T-helper 1 cell (primary cell): ENCODE data around the gene MKRN2.
"Not testable (repeated sequence)": the region's sequence is repeated elsewhere in the genome, so short reads cannot be mapped to it uniquely, and the experiment has no call there.

Experiments used
- DNase-seq, 5 donors: peaks; one replicate each; pipeline ENCODE4 v3.0.0-alpha.2; 2012 to 2020
- total RNA-seq, 4 donors: gene quantifications; one replicate each; lab custom pipeline; 2026; lab: John Stamatoyannopoulos, UW

The MKRN2 gene, protein sequence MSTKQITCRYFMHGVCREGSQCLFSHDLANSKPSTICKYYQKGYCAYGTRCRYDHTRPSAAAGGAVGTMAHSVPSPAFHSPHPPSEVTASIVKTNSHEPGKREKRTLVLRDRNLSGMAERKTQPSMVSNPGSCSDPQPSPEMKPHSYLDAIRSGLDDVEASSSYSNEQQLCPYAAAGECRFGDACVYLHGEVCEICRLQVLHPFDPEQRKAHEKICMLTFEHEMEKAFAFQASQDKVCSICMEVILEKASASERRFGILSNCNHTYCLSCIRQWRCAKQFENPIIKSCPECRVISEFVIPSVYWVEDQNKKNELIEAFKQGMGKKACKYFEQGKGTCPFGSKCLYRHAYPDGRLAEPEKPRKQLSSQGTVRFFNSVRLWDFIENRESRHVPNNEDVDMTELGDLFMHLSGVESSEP
- 57.0 to 65.6 (median 60.9) reads per million in 4 donors for total RNA-seq

DNA sequence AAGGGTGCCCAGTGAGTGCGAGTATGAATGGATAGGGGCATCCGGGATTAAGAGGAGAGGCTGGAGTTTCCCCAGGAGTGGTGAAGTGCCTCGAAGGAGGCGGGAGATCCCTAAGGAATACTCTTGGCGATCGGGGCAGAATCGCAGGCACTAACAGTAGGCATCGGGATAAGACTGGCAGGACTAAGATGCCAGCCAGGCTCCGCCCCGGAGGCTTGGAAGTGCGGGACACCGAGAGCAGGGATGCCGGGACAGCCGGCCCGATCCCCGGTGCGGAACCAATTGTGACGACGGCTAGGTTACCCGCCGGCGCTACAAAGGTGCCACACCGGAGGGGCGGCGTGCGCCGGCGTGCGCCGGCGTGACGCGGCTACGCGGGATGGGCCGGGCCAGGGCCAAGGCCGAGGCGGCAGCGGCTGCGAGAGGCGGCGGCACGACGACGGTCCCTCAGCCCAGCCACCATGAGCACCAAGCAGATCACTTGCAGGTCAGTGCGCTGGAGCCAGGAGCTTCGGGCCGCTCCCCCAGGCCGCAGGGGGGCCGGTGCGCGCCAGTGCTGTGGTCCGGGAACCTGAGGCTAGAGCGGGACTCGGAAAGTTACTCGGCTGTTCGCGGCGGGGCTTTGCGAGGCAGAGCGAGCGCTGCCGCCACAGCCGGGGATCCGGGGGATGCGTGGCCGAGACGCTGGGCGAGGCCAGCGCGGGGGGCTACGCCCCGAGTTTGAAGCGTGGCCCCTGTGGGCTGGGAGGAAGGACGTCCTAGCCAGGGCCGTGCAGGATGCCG lies at the start of gene MKRN2:
Gene MKRN2 (plus strand): TSS at position 398 of the 783 bp plus-strand sequence. CDS start 64 bp downstream, at position 462.
- peak; percentile 62 to 86 (median 74) for DNase-seq

DNA sequence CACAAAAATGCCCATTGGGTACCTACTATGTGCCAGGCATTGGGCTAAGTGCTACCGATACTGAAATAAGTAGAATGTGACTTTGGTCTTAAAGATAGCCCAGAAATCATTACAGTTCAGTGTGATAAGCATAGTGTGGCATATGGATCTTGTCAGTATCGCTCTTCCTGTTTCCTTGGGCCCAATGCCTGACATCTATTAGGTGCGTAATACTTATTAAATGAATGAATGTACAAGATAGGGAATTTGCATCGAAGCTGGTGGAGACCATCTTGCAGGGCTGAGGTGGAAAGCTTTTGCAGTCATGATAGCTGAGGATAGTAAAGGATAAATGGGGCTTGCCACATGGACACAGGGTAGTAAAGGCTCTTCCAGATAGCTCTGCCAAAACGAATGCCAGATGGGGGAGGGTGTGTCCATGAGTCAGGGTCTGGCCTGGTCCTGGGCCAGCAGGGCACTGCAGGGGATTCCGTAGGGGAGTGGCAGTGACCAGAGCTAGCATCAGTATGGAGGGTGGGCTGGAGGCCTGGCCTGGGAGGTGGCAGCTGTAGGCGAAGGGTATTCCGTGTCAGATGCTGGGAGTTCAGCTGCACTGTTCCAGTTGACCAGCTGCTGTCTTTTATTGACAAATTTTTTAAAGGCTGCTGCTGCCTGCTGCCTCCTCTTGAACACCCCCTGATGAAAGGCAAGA lies 49.2 kb upstream of the MKRN2 start:
- no peak for DNase-seq

DNA sequence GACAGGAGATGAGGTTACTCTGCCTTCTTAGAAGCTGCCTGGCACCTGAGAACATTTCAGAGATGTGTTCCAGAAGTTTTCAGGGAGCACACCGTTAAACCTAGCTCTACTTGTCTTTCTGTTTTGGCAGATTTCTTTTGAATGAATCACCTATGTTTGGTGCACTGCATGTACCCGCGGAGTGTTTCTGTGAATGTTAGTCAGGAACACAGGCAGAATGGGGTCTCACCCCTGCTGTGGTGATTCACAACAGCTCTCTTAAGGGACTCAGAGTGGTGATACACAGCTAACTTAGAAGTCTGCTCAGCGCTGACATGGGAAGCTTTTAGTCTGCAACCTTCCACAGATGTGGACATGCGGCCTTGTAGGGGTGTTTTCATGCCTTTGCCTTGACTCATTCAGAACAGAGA lies 48.6 kb upstream of the MKRN2 start:
- DNase-seq: no peak

DNA sequence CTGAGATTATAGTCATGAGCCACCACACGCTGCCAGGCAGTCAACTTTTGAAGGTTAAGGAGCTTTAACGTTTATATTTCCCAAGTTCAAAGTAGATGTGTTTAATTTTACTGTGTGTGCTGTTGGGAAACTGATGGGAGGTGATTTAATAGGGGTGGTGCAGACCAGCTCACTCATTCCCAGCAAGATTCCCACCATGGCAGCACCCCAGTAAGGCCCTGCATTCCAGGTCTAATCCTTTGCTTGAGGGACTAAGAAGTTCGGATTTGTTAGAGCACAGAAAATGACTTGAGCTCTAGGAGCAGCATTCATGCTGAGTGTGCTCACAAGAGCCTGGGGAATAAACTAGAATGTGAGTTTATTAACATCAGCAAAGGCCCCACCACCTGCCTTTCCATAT lies 47.4 kb upstream of the MKRN2 start:
- DNase-seq: no peak

DNA sequence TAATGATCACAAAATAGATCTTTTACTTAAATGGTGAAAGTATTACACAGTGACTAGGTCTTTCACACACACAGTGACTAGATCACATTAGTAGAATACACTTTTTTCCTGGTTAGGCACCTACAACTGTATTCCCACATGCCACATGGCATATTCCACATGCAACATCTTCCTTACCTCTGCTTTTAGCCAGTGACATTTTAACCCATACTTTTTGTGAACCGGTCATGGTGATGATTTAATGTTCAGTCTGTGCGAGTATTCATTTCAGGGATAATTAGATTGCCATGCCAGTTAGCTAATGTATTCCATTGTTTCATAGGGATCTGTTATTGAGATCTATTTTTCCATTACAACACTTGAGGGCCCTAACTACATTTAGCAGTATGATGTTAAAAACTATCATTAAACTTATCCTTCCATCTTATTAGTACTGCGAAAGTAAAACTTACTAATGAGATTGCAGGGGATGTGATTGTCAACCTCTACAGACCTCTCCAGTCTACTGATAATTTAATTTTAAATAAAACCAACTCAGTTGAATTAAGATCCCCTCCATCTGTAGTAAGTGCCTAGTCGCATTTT lies 44.3 kb upstream of the MKRN2 start:
- no peak for DNase-seq

DNA sequence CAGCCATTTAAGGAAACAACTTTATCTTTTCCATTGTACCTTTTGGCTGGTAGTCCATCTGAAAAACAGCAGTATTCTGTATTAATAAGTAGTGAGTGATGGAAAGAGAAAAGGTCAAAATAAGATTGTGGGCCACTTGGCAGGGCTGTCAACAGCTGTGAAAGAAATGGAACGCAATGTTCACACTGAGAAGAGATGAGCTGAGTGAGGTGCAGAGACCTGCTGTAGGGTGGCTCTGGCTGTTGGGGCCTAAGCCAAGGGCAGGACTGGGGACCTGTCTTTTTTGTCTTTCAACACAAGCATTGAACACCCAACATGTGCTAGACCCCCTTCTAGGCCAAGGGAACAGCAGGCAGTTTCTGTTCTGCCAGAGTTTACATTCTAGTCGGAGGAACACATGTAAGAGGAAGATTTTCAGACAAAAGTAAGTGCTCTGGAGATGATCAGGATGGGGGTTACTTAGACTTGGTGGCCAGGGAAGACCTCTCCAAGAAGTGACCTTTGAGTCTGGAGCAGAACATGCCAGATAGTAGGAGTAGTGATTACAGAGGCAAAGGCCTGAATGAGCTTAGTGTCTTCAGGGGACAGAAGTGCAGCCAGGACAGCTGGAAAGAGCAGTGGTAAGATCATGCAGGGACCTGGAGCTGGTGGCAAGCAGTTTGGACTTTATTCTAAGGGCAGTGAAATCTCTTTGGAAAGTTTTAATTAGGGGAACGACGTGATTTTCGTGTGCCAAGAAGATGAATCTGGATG lies 43.0 kb upstream of the MKRN2 start:
- no peak for DNase-seq

DNA sequence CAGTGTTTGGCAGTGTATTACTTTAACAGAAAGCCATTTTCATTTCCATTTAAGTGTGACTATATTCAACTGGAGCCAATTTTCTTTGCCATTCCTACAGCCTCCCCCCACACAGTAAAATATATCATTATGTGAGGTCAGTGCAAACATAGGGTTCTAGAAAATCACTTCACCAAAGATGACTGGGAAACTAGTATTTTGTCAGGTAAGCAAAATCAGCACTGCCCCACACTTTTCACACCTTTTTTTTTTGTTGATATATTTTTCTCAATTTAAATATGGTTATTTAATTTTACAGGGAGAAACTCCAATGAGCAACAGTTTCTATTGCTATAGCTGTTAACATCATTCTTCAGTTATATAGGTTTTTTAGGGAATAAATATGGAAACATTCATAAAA lies 41.3 kb upstream of the MKRN2 start:
- DNase-seq: no peak

DNA sequence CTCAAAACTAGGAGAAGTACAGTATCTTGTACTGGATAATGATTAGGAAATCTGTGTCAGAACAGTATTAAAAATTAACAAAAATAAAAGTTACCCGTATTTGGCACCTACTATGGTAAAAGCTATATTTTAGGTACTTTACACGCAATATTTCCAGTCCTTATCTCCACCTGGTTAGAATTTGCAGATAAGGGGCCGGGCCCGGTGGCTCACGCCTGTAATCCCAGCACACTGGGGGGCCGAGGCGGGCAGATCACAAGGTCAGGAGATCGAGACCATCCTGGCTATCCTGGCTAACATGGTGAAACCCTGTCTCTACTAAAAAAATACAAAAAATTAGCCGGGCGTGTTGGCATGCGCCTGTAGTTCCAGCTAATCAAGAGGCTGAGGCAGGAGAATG lies 40.0 kb upstream of the MKRN2 start:
- no peak for DNase-seq

DNA sequence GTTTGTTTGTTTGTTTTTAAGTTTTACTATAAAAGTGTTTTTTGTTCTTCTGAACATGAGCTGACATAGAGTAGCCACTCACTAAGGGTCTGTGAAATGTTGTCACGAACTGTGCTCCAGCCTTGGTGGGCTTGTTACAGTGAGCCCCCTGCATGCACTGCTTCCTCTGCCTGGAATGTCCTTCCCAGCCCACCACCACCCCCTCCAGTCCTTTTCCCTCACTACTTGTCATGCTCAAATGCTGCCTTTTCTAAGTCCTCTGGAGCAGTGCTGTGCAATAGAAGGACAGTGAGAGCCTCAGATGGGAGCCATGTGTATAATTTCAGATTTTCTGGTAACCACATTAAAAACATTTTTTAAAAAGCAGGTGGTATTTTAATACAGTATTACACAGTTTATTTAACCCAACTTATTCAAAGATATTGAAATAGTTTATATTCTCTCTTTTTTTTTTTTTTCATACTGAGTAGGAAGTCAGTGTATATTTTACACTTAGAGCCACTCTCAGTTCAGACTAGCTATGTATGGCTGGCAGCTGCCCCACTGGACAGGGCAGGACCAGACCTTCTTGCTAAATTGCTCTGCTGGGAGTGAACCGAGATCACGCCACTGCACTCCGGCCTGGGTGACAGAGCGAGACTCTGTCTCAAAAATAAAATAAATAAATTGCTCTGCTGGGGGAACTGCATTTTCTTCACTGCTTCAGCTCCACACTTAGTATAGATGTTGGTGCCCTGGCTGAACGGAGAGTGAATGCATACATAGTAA lies 38.4 kb upstream of the MKRN2 start:
- DNase-seq: no peak

DNA sequence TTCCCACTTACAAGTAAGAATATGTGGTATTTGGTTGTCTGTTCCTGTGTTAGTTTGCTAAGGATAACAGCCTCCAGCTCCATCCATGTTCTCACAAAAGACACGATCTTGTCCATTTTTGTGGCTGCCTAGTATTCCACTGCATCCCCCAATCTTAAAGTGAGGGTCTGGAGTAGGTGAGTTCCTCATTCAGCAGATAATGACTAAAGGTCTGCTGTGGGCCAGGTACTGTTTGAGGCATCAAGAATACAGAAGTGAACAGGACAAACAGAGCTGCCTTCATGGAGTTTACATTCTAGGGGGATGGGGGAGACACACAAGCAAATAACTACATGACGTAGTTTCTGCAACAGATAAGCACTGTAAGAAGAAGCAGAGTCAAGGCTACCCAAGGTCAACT lies 35.9 kb upstream of the MKRN2 start:
- no peak for DNase-seq

DNA sequence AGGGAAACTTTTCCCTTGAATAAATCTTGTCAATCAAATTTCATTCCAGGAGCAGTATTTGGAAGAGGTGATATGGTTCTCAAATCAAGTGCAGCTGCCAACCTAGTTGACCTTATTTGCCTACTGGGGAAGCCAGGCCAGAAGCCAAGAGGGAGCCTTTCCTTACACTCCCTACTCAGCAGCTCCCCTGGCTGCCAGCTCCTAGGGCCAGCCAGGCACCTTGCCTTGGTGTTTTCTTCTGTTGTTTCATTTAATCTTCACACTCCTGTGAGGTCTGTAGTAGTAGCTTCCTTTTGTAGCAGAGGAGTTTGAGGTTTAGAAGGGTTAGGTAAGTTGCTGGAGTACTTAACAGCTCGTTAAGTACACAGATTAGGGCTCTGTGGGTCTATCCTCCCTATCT lies 34.2 kb upstream of the MKRN2 start:
- no peak for DNase-seq

DNA sequence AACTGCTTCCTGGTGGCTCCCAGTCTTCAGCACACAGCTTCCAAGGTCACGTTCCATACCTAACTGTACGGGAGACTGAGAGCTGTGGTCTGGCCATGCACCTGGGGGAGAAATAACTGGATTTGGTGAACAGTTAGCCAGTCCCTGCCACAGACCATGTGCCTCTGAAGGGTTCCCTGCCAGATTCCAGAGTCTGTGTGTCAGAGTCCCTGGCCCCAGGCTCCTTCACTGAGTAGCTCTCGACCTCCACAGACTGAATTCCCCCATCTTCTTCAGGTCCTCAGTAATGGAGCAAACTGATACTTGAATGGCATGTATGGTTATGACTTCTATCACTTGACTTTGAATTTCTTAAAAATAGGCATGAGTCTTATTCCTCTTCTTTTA lies 29.1 kb upstream of the MKRN2 start:
- no peak for DNase-seq

DNA sequence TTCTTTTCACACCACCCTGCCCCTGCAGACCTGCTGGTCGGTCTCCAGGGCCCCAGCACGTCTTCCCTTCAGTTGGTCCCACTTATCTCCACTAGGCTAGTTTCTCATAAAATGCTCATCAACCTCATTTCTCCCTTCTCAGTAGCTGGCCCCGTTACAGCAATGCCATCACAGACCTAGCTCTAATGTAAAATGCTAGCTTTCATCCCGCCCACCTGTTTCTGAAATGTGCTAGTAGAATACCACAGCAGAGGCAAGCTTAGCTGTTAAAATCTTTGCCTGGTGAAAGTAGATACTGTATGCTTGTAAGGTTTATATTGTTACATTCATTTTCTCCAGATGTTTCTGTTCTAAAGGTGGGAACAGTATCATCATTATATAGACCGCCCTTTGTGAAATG lies 24.7 kb upstream of the MKRN2 start:
- no peak for DNase-seq

DNA sequence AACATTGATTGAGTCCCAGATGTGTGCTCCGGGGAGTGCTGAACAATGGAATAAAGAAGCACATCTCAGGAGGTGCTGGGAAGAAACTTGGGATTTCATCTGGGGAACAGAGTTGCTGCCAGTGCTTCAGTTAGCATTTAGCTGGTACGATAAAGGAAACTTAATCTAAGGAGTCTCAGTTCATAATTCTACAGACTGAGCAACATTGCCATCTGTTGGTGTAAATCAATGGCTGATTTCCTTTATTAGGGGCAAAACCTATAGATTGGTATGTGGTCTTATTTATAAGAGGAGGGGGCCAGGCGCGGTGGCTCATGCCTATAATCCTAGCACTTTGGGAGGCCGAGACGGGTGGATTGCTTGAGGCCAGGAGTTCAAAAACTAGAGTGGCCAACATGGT lies 20.5 kb upstream of the MKRN2 start:
- DNase-seq: no peak

DNA sequence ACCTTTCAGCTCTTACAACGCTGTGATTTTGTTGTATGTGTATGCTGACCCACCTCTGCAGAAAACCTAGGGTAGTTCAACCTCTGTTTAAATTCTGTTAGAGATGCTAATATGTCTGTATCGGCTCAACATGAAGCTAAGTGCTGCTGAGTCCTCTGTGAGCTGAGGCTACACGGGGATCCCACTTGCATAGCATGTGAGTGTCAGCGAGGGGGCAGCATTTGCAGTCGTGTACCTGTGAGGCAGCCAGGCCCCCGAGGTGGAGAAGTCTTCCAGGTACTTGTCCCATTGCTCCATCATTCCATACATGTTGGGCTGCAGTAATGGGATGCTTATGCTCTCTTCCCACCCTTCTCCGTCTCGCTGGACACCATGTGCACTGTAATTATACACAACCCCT lies 15.3 kb upstream of the MKRN2 start:
- DNase-seq: no peak

DNA sequence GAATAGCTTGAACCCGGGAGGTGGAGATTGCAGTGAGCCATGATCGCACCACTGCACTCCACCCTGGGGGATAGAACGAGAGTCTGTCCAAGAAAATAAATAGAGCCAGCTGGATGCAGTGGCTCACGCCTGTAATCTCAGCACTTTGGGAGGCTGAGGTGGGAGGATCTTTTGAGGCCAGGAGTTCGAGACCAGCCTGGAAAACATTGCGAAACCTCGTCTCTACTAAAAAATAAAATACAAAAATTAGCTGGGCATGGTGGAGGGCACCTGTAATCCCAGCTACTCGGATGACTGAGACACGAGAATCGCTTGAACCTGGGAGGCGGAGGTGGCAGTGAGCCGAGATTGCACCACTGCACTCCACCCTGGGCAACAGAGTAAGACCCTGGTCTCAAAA lies 13.4 kb upstream of the MKRN2 start:
- DNase-seq: not testable (repeated sequence)

DNA sequence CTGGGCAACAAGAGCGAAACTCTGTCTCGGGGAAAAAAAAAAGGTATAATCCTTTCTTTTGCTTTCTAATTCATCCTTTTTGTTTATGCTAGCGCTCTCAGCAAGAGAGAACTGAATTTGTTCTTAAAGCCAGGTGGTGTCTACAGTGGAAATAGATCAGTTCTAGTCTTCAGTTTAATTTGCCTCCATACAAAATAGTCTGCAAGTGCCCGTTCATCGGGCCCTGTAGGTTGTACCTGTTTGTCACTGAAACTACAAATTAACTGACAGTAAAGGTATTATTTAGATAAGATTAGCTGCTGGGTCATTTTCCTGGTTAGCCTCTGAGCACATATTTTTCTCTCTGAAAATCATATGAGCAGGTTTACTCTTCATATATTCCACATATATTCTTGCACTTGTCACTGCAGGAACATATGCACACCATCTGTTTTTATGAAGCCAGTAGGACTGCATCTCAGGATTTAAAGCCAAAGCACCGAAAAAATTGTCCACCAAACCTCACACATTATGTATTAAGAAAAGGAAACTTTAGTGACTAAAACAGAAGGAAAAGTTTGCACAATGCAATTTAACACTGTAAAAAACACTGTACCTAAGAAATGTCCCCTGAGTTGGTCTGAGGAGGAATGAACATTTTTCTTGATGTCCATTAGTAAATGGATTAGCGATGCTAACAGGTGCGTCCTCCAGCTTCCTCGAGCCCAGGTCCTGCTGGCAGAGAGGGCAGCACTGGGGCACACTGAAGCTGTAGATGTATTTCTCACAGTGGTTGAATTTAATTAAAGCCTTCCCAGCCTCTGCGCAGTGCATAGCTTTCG lies 12.0 kb upstream of the MKRN2 start:
- no peak for DNase-seq

DNA sequence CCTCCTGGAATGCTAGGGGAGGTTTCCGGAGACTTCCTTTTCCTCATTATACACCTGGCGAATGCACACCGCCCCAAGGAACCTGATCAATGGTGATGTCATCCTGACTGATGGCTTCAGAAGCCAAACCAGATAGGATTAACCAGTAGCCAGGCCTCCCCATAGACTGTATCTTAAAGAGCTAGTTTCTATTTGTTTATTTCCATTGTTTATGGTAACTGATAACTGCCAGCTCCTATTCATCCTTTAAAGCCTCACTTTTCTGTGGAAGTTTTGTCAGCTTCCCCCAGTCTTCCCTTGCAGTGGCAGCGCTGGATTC lies 11.5 kb upstream of the MKRN2 start, which contains the start of gene MKRN2OS:
Gene MKRN2OS (minus strand): TSS at position 27 of the 319 bp plus-strand sequence. CDS start 35 bp downstream, outside the sequence.
- DNase-seq: no peak

DNA sequence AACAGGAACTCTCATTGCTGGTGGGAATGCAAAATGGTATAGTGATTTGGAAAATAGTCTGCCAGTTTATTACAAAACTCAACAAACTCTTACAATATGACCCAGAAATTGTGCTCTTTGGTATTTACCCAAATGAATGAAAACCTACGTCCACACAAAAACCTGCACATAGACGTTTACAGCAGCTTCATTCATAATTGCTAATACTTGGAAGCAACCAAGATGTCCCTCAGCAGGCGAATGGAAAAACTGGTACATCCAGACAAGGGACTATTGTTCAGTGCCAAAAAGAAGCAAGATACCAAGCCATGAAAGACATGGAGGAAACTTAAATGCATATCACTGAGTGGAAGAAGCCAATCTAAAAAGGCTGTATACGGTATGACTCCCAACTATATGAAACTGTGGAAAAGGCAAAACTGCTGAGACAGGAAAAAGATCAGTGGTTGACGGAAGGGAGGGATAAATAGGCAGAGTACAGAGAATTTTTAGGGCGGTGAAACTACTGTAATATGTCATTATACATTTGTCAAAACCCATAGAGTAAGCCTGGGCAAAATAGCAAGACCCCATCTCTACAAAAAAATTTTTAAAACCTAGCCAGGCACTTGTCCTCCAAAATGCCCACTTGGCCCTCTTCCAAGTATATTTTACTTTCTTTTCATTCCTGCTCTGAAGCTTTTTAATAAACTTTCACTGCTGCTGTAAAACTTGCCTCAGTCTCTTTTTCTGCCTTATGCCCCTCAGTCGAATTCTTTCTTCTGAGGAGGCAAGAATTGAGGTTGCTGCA lies 6.7 kb upstream of the MKRN2 start:
- no peak for DNase-seq

DNA sequence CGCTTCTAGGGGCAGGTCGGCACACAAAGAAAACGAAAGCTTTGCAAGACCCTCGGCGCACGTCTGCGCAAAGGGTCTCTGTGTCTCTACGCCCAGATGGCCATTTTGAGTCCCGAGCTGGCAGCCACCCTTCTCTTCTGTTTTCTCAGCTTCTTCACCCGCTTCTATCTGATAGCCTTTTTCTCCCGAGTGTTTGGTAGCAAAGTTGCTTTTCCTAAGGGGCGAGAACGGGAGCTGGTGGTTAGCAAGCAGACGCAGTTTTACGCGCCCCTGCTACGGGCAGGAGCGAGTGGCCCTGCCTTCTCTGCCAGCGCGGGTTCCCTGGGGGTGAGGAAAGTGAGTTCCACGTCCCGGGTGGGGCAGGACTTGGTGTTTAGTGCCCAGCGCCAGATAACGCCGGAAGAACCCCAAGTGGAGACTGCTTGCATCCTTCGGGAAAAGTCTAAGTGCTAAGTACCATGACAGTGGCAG lies 2.9 kb upstream of the MKRN2 start:
- DNase-seq: peak in 1 of 5 donors; percentile 7
